HepG2 (cell line): ENCODE results near the gene SLC34A3. TPM values are rescaled to one million over a fixed set of nuclear protein-coding genes. Genes with fewer than 3 reads are reported as not detected.

Source experiments
- ARHGAP35 ChIP-seq: sonication (generic); formaldehyde crosslinking; IDR thresholded peaks from 2 replicates; pipeline ENCODE4 v1.9.0; 2022; ENCODE audit warnings: mild to moderate bottlenecking, inconsistent platforms, moderate library complexity, missing genetic modification reagents, borderline replicate concordance
- CEBPG ChIP-seq: IDR thresholded peaks from 2 replicates; pipeline ENCODE4 v1.6.1; 2016
- CHD2 ChIP-seq: IDR thresholded peaks from 2 replicates; pipeline ENCODE4 v1.6.1; 2011; ENCODE audit warnings: low read depth, low read length, improper control_type of control experiment
- E2F1 ChIP-seq: sonication (generic); formaldehyde crosslinking; IDR thresholded peaks from 2 replicates; pipeline ENCODE4 v1.5.0; 2020; ENCODE audit warnings: missing genetic modification reagents
- ELK4 ChIP-seq: sonication (generic); formaldehyde crosslinking; IDR thresholded peaks from 2 replicates; pipeline ENCODE4 v1.9.0; 2021; ENCODE audit warnings: missing genetic modification reagents, borderline replicate concordance
- ETS1 ChIP-seq: sonication (generic); formaldehyde crosslinking; IDR thresholded peaks from 2 replicates; pipeline ENCODE4 v1.4.0; 2020; ENCODE audit warnings: missing genetic modification reagents
- FOXK1 ChIP-seq: sonication (generic); formaldehyde crosslinking; IDR thresholded peaks from 2 replicates; pipeline ENCODE4 v1.4.0; 2020; ENCODE audit warnings: low read depth, missing genetic modification reagents, borderline replicate concordance
- GATAD2A ChIP-seq: IDR thresholded peaks from 2 replicates; pipeline ENCODE4 v1.6.1; 2016
- GLI4 ChIP-seq: sonication (generic); formaldehyde crosslinking; IDR thresholded peaks from 2 replicates; pipeline ENCODE4 v1.5.1; 2020; ENCODE audit warnings: missing genetic modification reagents, mild to moderate bottlenecking, moderate library complexity, borderline replicate concordance
- GPBP1L1 ChIP-seq: sonication (generic); formaldehyde crosslinking; IDR thresholded peaks from 2 replicates; pipeline ENCODE4 v1.5.0; 2020; ENCODE audit warnings: mild to moderate bottlenecking, missing genetic modification reagents
- HNF4G ChIP-seq, 2 experiments: sonication (generic) in 1 of 2; formaldehyde crosslinking in 1 of 2; IDR thresholded peaks; 2 replicates each; pipeline versions ENCODE4 v1.4.0 to v1.6.1; 2011 to 2020; ENCODE audit warnings: borderline replicate concordance in 2 of 2, low read depth in 2 of 2, mild to moderate bottlenecking in 2 of 2, low read length in 1 of 2, missing genetic modification reagents in 1 of 2, moderate library complexity in 1 of 2
- HOXA5 ChIP-seq: sonication (generic); formaldehyde crosslinking; IDR thresholded peaks from 2 replicates; pipeline ENCODE4 v1.4.0; 2020; ENCODE audit warnings: missing genetic modification reagents
- MXD4 ChIP-seq: IDR thresholded peaks from 2 replicates; pipeline ENCODE4 v1.6.1; 2016; ENCODE audit warnings: mild to moderate bottlenecking, missing biosample characterization, missing genetic modification reagents
- NFIC ChIP-seq: IDR thresholded peaks from 2 replicates; pipeline ENCODE4 v1.6.1; 2012; ENCODE audit warnings: mild to moderate bottlenecking, low read length, inconsistent platforms
- PBX3 ChIP-seq: sonication (generic); formaldehyde crosslinking; IDR thresholded peaks from 2 replicates; pipeline ENCODE4 v1.8.1; 2023; ENCODE audit warnings: missing genetic modification reagents, inconsistent platforms, borderline replicate concordance
- SAP130 ChIP-seq: IDR thresholded peaks from 2 replicates; pipeline ENCODE4 v1.6.1; 2016; ENCODE audit warnings: low read depth
- SIN3B ChIP-seq: fragments of 150-350 bp; IDR thresholded peaks from 2 replicates; pipeline ENCODE4 v1.6.1; 2014; ENCODE audit warnings: low read length
- ZBTB46 ChIP-seq: sonication (generic); formaldehyde crosslinking; IDR thresholded peaks from 2 replicates; pipeline ENCODE4 v1.4.0; 2020; ENCODE audit warnings: mild to moderate bottlenecking, missing genetic modification reagents, borderline replicate concordance
- ZKSCAN8 ChIP-seq: IDR thresholded peaks from 2 replicates; pipeline ENCODE4 v1.6.1; 2016; ENCODE audit warnings: borderline replicate concordance, missing genetic modification reagents, missing compliant biosample characterization
- ZNF468 ChIP-seq: sonication (generic); formaldehyde crosslinking; IDR thresholded peaks from 2 replicates; pipeline ENCODE4 v1.8.0; 2022; ENCODE audit warnings: mild to moderate bottlenecking, moderate library complexity, missing genetic modification reagents
- ZNF598 ChIP-seq: sonication (generic); formaldehyde crosslinking; IDR thresholded peaks from 2 replicates; pipeline ENCODE4 v1.5.1; 2020; ENCODE audit warnings: mild to moderate bottlenecking, missing genetic modification reagents, borderline replicate concordance
- polyA plus RNA-seq, 8 experiments: library from polyadenylated mRNA; depleted of rRNA in 3 of 8; stranded (reverse) in 7 of 8; unstranded in 1 of 8; fragments of >200 nt; fragmentation: Illumina TruSeq in 4 of 8; extraction: Trizol in 4 of 8; gene quantifications; 2 replicates each; pipeline versions ENCODE4 v1.2.1 to v1.2.3, GENCODE V29; 2011 to 2016; ENCODE audit warnings: low read depth in 4 of 8, missing spikeins in 1 of 8, mixed read lengths in 1 of 8; ENCODE audit not compliant: insufficient read depth in 1 of 8
- total RNA-seq, 5 experiments: library from RNA; depleted of rRNA; stranded (reverse); fragments of >200 nt; fragmentation: Illumina TruSeq; extraction: Trizol; gene quantifications; 2 replicates each; pipeline ENCODE4 v1.2.3, GENCODE V29; 2016; ENCODE audit warnings: low read depth in 1 of 5

Gene SLC34A3
- total and polyA plus RNA-seq, 2 of the 13 experiments (the other 11 are each of a cell fraction or from before 2014, with no cell fraction given): 0.07 to 1.0 TPM

GRCh38 chr9:137223078-137223970 lies 7.4 kb upstream of the SLC34A3 start (continued):
- no peak for TF ChIP-seq ETS1 (CRISPR knock-in tag)
- TF ChIP-seq CEBPG (CRISPR knock-in tag): no peak
- TF ChIP-seq HOXA5 (CRISPR knock-in tag): no peak; the same call in 1 of the 2 replicates
- no peak for TF ChIP-seq ARHGAP35 (CRISPR knock-in tag)
- TF ChIP-seq CHD2: no peak
- no peak for TF ChIP-seq ELK4 (CRISPR knock-in tag)
- no peak for TF ChIP-seq GLI4
- no peak for TF ChIP-seq FOXK1 (CRISPR knock-in tag)
- TF ChIP-seq NFIC: no peak
- TF ChIP-seq SIN3B: no peak
- TF ChIP-seq ZBTB46 (CRISPR knock-in tag): no peak
- no peak for TF ChIP-seq ZNF468 (CRISPR knock-in tag)
- TF ChIP-seq ZKSCAN8 (CRISPR knock-in tag): no peak
- no peak for TF ChIP-seq GPBP1L1 (CRISPR knock-in tag)
- TF ChIP-seq ZNF598 (CRISPR knock-in tag): no peak
- TF ChIP-seq GATAD2A (CRISPR knock-in tag): no peak
- TF ChIP-seq MXD4 (CRISPR knock-in tag): no peak; the same call in 1 of the 2 replicates
- no peak for TF ChIP-seq E2F1 (CRISPR knock-in tag)
- no peak for TF ChIP-seq HNF4G (IDR thresholded peaks at IDR 0.05; ENCODE audit: borderline replicate concordance, low read depth, low read length)
- no peak for TF ChIP-seq HNF4G (CRISPR knock-in tag; IDR thresholded peaks at IDR 0.05; ENCODE audit: borderline replicate concordance, low read depth)
- TF ChIP-seq PBX3 (CRISPR knock-in tag): no peak
- TF ChIP-seq SAP130: peak; percentile 7; the same call in 1 of the 2 replicates
